HL-60/S4 treated with retinoic acid at 250 ng/mL for 4 days and 3 days (cell line): ENCODE measurements around the gene WDR33.
"Not testable (repeated sequence)": the region's sequence is repeated elsewhere in the genome, so short reads cannot be mapped to it uniquely, and the experiment has no call there.

Source experiments
- in situ Hi-C: fragments of 300-500 bp; cut with MboI; formaldehyde crosslinking; loops from 2 replicates; pipeline ENCODE4 v1.7.0; 2022; ENCODE audit warnings: low sequenced_read_pairs

The WDR33 gene

GRCh38 chr2:127811397-127812321, 688 bp upstream of the WDR33 start:
- in situ Hi-C loops: no loop called here

DNA sequence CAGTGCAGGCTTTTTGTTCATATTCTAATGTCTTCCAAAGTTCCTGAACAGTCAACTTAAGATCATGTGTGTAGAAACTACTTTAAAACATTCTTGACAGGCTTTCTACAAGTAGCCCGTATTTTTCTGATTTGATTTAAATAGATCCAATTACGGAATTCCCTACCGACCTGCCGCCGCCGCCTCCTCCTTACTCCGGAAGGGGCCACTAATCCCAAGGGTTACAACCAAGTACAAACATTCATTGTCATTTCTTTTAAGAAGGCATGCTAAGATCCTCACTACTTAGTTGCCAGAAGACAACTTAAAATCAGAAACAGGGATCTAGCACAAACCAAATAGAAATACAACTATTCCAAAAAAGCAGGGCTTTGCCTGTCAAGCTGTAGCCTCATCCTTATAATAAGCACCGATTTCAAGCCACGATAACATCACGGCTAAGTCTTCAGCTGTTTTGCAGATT, 784 bp downstream of the WDR33 start:
- in situ Hi-C loops: no loop called here

DNA sequence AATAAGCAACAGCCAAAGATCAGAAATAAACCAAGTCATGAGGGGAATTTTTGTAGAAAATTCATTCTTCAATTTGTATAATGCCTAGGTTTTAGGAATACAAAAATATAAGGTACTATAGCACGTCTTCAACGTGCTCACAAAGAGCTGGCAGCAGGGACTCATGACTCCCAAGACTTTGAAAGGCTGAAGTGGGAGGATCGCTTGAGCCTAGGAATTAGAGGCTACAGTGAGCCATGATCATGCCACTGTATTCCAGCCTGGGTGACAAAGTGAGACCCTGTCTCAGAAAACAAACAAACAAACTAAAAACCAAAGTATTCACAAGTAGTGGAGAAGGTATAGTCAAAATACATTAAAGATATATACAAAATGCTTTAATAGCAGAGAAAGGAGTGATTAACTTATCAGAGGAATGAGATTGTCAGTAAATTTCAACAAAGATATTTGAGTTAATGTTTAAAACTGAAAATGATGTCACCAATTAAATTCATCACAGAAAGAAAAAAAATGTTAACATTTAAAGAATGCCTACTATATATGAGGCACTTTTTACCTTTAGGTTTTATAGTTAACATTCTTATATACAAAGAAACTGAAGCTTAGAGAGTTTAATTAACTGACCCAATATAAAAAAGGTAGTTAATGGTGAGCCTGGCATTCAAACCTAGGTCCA, 3.2 kb downstream of the WDR33 start:
- in situ Hi-C loops: no loop called here

GRCh38 chr2:127806860-127807259, 4.1 kb downstream of the WDR33 start:
- in situ Hi-C loops: not testable (repeated sequence)

GRCh38 chr2:127805491-127805890, 5.5 kb downstream of the WDR33 start:
- in situ Hi-C loops: no loop called here

- in situ Hi-C loops: no loop called here
Observed at GRCh38 chr2:127799926-127800325, 11.0 kb downstream of the WDR33 start.

- in situ Hi-C loops: no loop called here
Observed at GRCh38 chr2:127796389-127796788, 14.6 kb downstream of the WDR33 start.

- in situ Hi-C loops: not testable (repeated sequence)
Observed at GRCh38 chr2:127794901-127795300, 16.1 kb downstream of the WDR33 start.

DNA sequence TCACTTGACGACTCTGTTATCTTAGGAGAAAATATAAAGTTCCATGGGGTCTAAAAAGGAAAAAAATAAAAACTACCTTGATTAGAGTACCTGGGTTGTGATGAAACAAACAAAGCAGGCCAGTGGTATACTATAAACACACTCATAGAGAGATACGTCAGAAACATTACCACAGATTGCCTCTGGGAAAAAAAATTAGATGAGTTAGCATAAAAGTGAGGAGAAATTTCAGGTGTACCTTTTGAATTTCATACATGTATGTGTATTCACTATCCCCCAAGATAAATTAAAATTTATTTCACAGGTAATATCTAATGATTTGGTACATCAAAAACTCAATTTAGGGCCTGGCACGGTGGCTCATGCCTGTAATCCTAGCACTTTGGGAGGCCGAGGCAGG, 18.2 kb downstream of the WDR33 start:
- in situ Hi-C loops: no loop called here

- in situ Hi-C loops: no loop called here
Observed at GRCh38 chr2:127790694-127791529, 20.1 kb downstream of the WDR33 start.

GRCh38 chr2:127786048-127786809, 24.7 kb downstream of the WDR33 start:
- in situ Hi-C loops: no loop called here

GRCh38 chr2:127784965-127785518, 25.9 kb downstream of the WDR33 start:
- in situ Hi-C loops: no loop called here

- in situ Hi-C loops: no loop called here
Observed at GRCh38 chr2:127783101-127783500, 27.9 kb downstream of the WDR33 start.

DNA sequence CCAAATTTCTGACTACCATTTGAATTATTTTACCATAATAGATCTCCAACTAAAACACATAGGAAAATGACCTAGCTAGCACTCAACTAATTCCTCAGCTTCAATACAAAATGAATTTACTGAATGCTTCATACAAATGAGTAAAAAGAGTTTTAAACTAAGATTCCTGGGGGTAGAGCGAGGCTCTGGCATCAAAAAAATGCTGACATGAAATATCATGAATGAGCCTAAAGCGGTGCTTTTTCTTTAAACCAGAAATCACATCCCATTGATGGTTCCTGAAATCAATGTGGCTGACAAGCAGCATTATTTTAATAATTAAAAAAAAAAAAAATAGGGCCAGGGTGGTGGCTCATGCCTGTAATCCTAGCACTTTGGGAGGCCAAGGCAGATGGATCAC, 32.1 kb downstream of the WDR33 start:
- in situ Hi-C loops: no loop called here

DNA sequence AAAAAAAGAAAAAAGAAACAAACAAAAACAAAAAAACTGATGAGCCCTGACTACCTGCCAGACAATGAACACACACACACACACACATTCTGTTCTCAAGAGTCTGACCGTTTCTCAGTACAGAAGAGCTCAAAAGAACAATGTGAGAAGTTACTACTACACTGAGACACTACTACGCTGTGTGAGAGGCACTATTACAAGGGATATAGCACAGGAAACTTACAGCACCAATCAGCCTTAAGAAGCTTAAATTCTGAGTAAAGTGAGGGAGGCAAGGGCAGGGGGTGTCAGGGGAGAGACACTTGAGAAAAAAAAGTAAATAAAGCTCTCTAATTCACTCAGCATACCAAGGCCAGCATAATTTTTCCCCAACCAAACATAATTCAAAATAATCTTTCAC, 32.5 kb downstream of the WDR33 start:
- in situ Hi-C loops: no loop called here

- in situ Hi-C loops: no loop called here
Observed at GRCh38 chr2:127776122-127776780, 34.7 kb downstream of the WDR33 start.

- in situ Hi-C loops: no loop called here
Observed at GRCh38 chr2:127771756-127772155, 39.2 kb downstream of the WDR33 start.

- in situ Hi-C loops: no loop called here
Observed at GRCh38 chr2:127770973-127771735, 39.8 kb downstream of the WDR33 start.

GRCh38 chr2:127770534-127770933, 40.4 kb downstream of the WDR33 start:
- in situ Hi-C loops: not testable (repeated sequence)
